Measurements from ENCODE around the gene IGLL1.

- no peak for TF ChIP-seq CTCF (IDR thresholded peaks at IDR 0.05; ENCODE audit: insufficient read depth, low read length)
- TF ChIP-seq REST (IDR thresholded peaks at IDR 0.05; ENCODE audit: insufficient replicate concordance, low read depth) = no peak
- TF ChIP-seq POLR2AphosphoS5 (IDR thresholded peaks at IDR 0.05; ENCODE audit: low read depth) = no peak
- no peak for TF ChIP-seq GABPA (IDR thresholded peaks at IDR 0.05; ENCODE audit: low read depth)
- TF ChIP-seq SPI1 (IDR thresholded peaks at IDR 0.05; ENCODE audit: borderline replicate concordance, low read depth) = no peak
These were observed 50.7 kb downstream of the IGLL1 start for GRCh38 chr22:23529166-23530103.
